SU-DHL-6 (cell line): Measurements from ENCODE around the gene CTNND2.

Source experiments
- H2AFZ ChIP-seq: fragments of 200-600 bp; sonication (generic); 2 replicates; pipeline ENCODE4 v1.6.1; 2014; ENCODE audit warnings: low read depth, mild to moderate bottlenecking, moderate library complexity, mixed read lengths, antibody characterized with exemption, low read length; ENCODE audit not compliant: severe bottlenecking
- H3F3A ChIP-seq: fragments of 200-600 bp; shearing (Covaris generic); 2 replicates; pipeline ENCODE4 v1.6.0; 2016; ENCODE audit warnings: antibody characterized with exemption, mild to moderate bottlenecking; ENCODE audit not compliant: insufficient read depth
- H3K27ac ChIP-seq: fragments of 200-600 bp; sonication (generic); 2 replicates; pipeline ENCODE4 v1.5.1; 2016; ENCODE audit warnings: low read depth, mild to moderate bottlenecking, low read length, moderate library complexity, mixed read lengths
- H3K27me3 ChIP-seq: fragments of 200-600 bp; sonication (generic), shearing (Covaris generic); 2 replicates; pipeline ENCODE4 v1.6.0; 2014; ENCODE audit warnings: mild to moderate bottlenecking, low read length
- H3K36me3 ChIP-seq: fragments of 200-600 bp; sonication (generic); 2 replicates; pipeline ENCODE4 v1.6.1; 2014; ENCODE audit warnings: mild to moderate bottlenecking, low read length, mixed read lengths
- H3K4me2 ChIP-seq: fragments of 300-600, 200-600 bp; shearing (Covaris generic), sonication (generic); 2 replicates; pipeline ENCODE4 v1.6.0; 2014; ENCODE audit warnings: low read length, low read depth, mild to moderate bottlenecking; ENCODE audit not compliant: poor library complexity, severe bottlenecking
- H3K4me3 ChIP-seq: fragments of 200-600 bp; sonication (generic); 2 replicates; pipeline ENCODE4 v1.5.1; 2014; ENCODE audit warnings: antibody characterized with exemption, low read length, mild to moderate bottlenecking, mixed read lengths; ENCODE audit not compliant: insufficient read depth, poor library complexity, severe bottlenecking
- H3K79me2 ChIP-seq: fragments of 200-600 bp; sonication (generic); 2 replicates; pipeline ENCODE4 v1.6.1; 2014; ENCODE audit warnings: mild to moderate bottlenecking, low read length, moderate library complexity; ENCODE audit not compliant: insufficient read depth
- H3K9ac ChIP-seq: fragments of 200-600 bp; sonication (generic); 2 replicates; pipeline ENCODE4 v1.7.0; 2014; ENCODE audit warnings: mild to moderate bottlenecking, low read length
- H3K9me2 ChIP-seq: fragments of 200-600 bp; sonication (generic); replicated peaks from 2 replicates; pipeline ENCODE4 v1.6.1; 2014; ENCODE audit warnings: low read length; ENCODE audit not compliant: insufficient read depth
- H3K9me3 ChIP-seq: fragments of 200-600 bp; sonication (generic); 2 replicates; pipeline ENCODE4 v1.6.1; 2014; ENCODE audit warnings: low read length, mixed read lengths; ENCODE audit not compliant: insufficient read depth
- H4K20me1 ChIP-seq: fragments of 200-600 bp; sonication (generic); 2 replicates; pipeline ENCODE4 v1.6.1; 2014; ENCODE audit warnings: low read depth, mild to moderate bottlenecking, antibody characterized with exemption, low read length, moderate library complexity, mixed read lengths
- EZH2phosphoT487 ChIP-seq: fragments of 200-600 bp; sonication (generic), shearing (Covaris generic); conservative IDR thresholded peaks from 2 replicates; pipeline ENCODE4 v1.6.1; 2018; ENCODE audit warnings: mild to moderate bottlenecking, antibody characterized with exemption, low read length, moderate library complexity, mixed read lengths
- TF ChIP-seq, protein P1 (sequence below): fragments of 200-600 bp; sonication (generic); IDR thresholded peaks from one replicate; pipeline ENCODE4 v1.5.1; 2017; ENCODE audit warnings: antibody characterized with exemption, mild to moderate bottlenecking, low read length, moderate library complexity; ENCODE audit not compliant: insufficient read depth, poor library complexity, severe bottlenecking

Gene CTNND2

DNA sequence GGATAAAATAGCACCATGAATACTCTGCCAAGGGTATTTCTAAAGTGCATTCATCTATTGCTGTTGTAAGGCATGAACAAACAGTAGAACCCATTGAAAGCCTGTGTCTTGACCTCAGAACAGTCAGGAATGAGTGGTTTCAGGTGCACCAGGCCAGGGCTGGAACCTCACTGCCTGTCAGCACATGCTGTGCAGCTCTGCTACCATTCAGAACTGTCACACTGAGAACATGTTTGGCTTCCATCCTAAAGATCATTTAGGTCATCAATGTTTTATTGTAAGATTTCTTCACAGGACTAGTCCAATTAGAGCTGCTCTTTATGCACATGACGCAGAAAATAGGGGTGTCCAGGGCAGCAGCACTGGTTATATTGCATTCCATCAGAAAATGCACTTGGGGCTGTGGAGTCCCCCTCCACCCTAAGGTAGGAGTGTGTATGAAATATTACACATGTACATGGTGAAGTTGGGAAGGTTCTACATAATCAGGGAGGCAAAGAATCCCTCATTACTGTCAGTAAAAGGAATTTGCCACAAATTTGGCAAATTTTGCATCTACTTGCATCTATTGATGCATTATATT lies 408.0 kb downstream of the CTNND2 start:
- Histone ChIP-seq H3K27me3 (no peaks in the 10 kb centered on the region), H3K9ac (no peak overlapping the region), H3K9me2 (no peaks in the 10 kb centered on the region), H3K36me3 (no peaks in the 10 kb centered on the region), H3K79me2 (no peaks in the 10 kb centered on the region), H3K9me3 (no peaks in the 10 kb centered on the region), H3F3A (no peaks in the 10 kb centered on the region), H3K27ac (no peak overlapping the region), H2AFZ (no peak overlapping the region), H3K4me2 (no peak overlapping the region), H4K20me1 (no peaks in the 10 kb centered on the region), H3K4me3 (no peak overlapping the region)
- TF ChIP-seq, protein P1, sequence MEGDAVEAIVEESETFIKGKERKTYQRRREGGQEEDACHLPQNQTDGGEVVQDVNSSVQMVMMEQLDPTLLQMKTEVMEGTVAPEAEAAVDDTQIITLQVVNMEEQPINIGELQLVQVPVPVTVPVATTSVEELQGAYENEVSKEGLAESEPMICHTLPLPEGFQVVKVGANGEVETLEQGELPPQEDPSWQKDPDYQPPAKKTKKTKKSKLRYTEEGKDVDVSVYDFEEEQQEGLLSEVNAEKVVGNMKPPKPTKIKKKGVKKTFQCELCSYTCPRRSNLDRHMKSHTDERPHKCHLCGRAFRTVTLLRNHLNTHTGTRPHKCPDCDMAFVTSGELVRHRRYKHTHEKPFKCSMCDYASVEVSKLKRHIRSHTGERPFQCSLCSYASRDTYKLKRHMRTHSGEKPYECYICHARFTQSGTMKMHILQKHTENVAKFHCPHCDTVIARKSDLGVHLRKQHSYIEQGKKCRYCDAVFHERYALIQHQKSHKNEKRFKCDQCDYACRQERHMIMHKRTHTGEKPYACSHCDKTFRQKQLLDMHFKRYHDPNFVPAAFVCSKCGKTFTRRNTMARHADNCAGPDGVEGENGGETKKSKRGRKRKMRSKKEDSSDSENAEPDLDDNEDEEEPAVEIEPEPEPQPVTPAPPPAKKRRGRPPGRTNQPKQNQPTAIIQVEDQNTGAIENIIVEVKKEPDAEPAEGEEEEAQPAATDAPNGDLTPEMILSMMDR: no peak
- TF ChIP-seq EZH2phosphoT487: no peak

DNA sequence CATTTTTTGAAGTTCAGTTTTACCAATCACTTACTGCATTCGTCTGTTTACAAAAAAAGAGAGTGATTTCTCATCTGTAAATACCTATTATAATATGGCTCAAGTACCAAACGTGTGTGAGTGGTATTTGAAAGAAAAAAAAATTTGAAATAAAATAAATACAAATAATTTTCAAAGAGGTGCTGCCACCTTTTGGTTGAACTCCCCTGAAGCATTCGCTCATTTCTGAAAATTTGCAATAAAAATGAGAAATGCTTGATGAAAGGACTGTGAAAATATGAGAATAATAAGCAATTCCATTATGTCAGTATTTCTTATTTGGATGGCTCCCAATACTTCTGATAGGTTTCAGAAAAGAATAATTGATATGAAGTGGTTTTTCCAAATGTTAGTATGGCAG lies 409.9 kb downstream of the CTNND2 start:
- no peak overlapping the region for H3K4me2 ChIP-seq
- no peaks in the 10 kb centered on the region for H3K27me3 ChIP-seq
- no peak overlapping the region for H3K4me3 ChIP-seq
- no peaks in the 10 kb centered on the region for H3K79me2 ChIP-seq
- no peaks in the 10 kb centered on the region for H3F3A ChIP-seq
- H3K9ac ChIP-seq: no peak overlapping the region
- no peaks in the 10 kb centered on the region for H4K20me1 ChIP-seq
- no peaks in the 10 kb centered on the region for H3K9me2 ChIP-seq
- TF ChIP-seq EZH2phosphoT487: no peak
- TF ChIP-seq, protein P1: no peak
- H3K27ac ChIP-seq: no peak overlapping the region
- H3K9me3 ChIP-seq: no peaks in the 10 kb centered on the region
- no peaks in the 10 kb centered on the region for H3K36me3 ChIP-seq
- H2AFZ ChIP-seq: no peak overlapping the region

DNA sequence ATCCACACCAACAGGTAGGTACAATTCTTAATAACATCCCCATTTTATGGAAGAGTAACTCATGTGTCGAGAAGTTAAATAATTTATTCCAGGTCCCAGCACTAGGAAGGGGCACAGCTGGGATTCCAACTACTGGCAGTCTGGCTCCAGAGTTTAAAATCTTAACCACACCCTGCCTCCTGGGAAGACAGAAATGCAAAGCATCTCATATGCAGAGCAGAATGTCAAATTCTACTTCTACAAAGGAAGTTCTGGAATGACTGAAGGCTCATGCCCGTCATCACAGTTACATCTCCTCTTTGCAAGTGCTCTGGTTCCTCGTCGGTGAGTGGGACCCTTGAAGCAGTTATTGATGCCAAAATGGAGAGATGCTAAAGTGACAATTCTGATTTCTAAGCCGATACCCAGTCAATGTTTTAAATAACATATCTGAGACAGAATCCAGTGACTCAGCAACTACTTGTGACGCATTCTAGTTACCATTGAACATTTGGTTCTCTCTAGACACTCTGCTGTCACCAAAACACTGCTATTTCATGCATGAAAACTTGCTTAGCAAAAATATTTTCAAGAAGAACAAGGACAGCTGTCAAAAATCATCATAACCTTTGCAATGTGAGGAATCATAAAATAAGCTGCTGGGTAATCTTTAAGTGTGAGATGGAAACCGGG lies 412.7 kb downstream of the CTNND2 start:
- Histone ChIP-seq H2AFZ (no peak overlapping the region), H3K79me2 (no peaks in the 10 kb centered on the region), H3K4me2 (no peak overlapping the region), H3K9me2 (no peaks in the 10 kb centered on the region), H3K27ac (no peak overlapping the region), H3K27me3 (no peaks in the 10 kb centered on the region), H3F3A (no peaks in the 10 kb centered on the region), H3K4me3 (no peak overlapping the region), H3K9me3 (no peaks in the 10 kb centered on the region), H3K9ac (no peak overlapping the region), H4K20me1 (no peaks in the 10 kb centered on the region), H3K36me3 (no peaks in the 10 kb centered on the region)
- no peak for TF ChIP-seq EZH2phosphoT487
- TF ChIP-seq, protein P1: no peak
